ENCODE results near the gene NIP7. TPM values are rescaled to one million over a fixed set of nuclear protein-coding genes. Genes with fewer than 3 reads are reported as not detected.

Gene NIP7
- total and polyA plus RNA-seq, 2 donors (not counting 3 experiments of a cell fraction or from before 2014, with no cell fraction given), result 8.8 to 46.8 TPM

- dilution Hi-C loops (cut with MboI; ENCODE audit: extremely low pct_ligation_motif_present, low sequenced_read_pairs), result no loop called here
- POLR2A ChIA-PET, result no interaction called here
- H2AFZ ChIP-seq (ENCODE audit: low read depth, low read length), result no peak overlapping the region
- H4K20me1 ChIP-seq (replicated peaks; ENCODE audit: control insufficient read depth, extremely low read depth, insufficient read depth, low read length), result no peaks in the 10 kb centered on the region
- peaks cover 2% of the 10 kb centered on the region for H3K79me2 ChIP-seq (ENCODE audit: control insufficient read depth, insufficient read depth, low read length)
- no peak for DNase-seq (ENCODE audit: low read depth, low spot score)
- TF ChIP-seq MYC (IDR thresholded peaks at IDR 0.05; ENCODE audit: low read depth, low read length), result no peak
- no peak for TF ChIP-seq GATA2 (IDR thresholded peaks at IDR 0.05; ENCODE audit: insufficient read depth, insufficient read length, low read depth, low read length)
- TF ChIP-seq EZH2 (IDR thresholded peaks at IDR 0.05; ENCODE audit: borderline replicate concordance, low read depth, low read length, severe bottlenecking), result no peak
- no peak for TF ChIP-seq MAX (IDR thresholded peaks at IDR 0.05; ENCODE audit: insufficient read depth, insufficient read length)
- TF ChIP-seq FOS (IDR thresholded peaks at IDR 0.05; ENCODE audit: borderline replicate concordance, insufficient read depth, low read length), result no peak
- TF ChIP-seq CTCF (IDR thresholded peaks at IDR 0.05; ENCODE audit: extremely low read depth in 1 of 2, insufficient read depth in 1 of 2, low read depth in 1 of 2, low read length in 2 of 2), result no peak
- no peak for TF ChIP-seq POLR2AphosphoS5 (IDR thresholded peaks at IDR 0.05; ENCODE audit: insufficient read depth, low read depth, low read length)
- TF ChIP-seq JUN (IDR thresholded peaks at IDR 0.05; ENCODE audit: borderline replicate concordance, insufficient read depth, insufficient read length, low read depth), result no peak
- TF ChIP-seq POLR2A (IDR thresholded peaks at IDR 0.05; ENCODE audit: low read depth, low read length), result no peak
- no peaks in the 10 kb centered on the region for H3K27me3 ChIP-seq (ENCODE audit: control insufficient read depth in 2 of 2, insufficient read depth in 2 of 2, low read length in 2 of 2)
- peaks cover 20 to 21% of the 10 kb centered on the region in 2 experiments for H3K36me3 ChIP-seq (ENCODE audit: control insufficient read depth in 2 of 2, extremely low read depth in 1 of 2, insufficient read depth in 2 of 2, low read length in 2 of 2)
- H3K9ac ChIP-seq (replicated peaks; ENCODE audit: extremely low read depth, insufficient read depth, low read length), result no peak overlapping the region
- FAIRE-seq, result no peak
- H3K9me3 ChIP-seq (replicated peaks; ENCODE audit: control insufficient read depth, insufficient read depth, low read length), result no peaks in the 10 kb centered on the region
- intact Hi-C loops (cut with micrococcal nuclease), result no loop called here
- CTCF ChIA-PET, result no interaction called here
- peaks cover 10% of the 10 kb centered on the region for H3K4me1 ChIP-seq (ENCODE audit: control insufficient read depth, extremely low read depth, insufficient read depth, low read length)
- H3K4me2 ChIP-seq (ENCODE audit: insufficient read depth, low read length), result no peak overlapping the region
- BruUV-seq (replicated peaks), result no TSS peak
- H3K9me1 ChIP-seq (replicated peaks; ENCODE audit: control insufficient read depth, extremely low read depth, insufficient read depth, low read length), result no peaks in the 10 kb centered on the region
- no peak overlapping the region for H3K27ac ChIP-seq (ENCODE audit: insufficient read depth, low read depth, low read length)
- no peak overlapping the region for H3K4me3 ChIP-seq (replicated peaks in 1 of 3; ENCODE audit: insufficient read depth in 1 of 3, low read depth in 1 of 3, low read length in 3 of 3)
These were observed 26.9 kb downstream of the NIP7 start for GRCh38 chr16:69366431-69366830.
